Panc1 (cell line): ENCODE data around the gene TOM1L1. TPM values are rescaled to one million over a fixed set of nuclear protein-coding genes. Genes with fewer than 3 reads are reported as not detected.

ENCODE experiments used
- ATAC-seq: fragments of 200-7000 bp; cut with Tn5 transposase; 2 replicates; pipeline ENCODE4 v1.9.1; 2020; ENCODE audit warnings: mild to moderate bottlenecking, moderate library complexity
- BruUV-seq: library from RNA; stranded (reverse); fragments of 400-500 nt; replicated peaks from 2 replicates; lab custom pipeline; 2021; lab: Mats Ljungman, UMichigan
- CTCF ChIA-PET: fragments of 300-600 bp; sonication (Branson Sonifier 250); formaldehyde crosslinking; loops from one replicate; lab custom pipeline; 2022; ENCODE audit warnings: antibody characterized with exemption; lab: Charles Lee
- POLR2A ChIA-PET: fragments of 300-600 bp; sonication (Branson Sonifier 250); formaldehyde crosslinking; loops from one replicate; lab custom pipeline; 2022; ENCODE audit warnings: antibody characterized with exemption; lab: Charles Lee
- DNase-seq: peaks from one replicate; pipeline ENCODE4 v3.0.0-alpha.2; 2010; ENCODE audit warnings: low read depth, low spot score
- H3K27ac ChIP-seq: 2 replicates; pipeline ENCODE4 v1.5.1; 2011; ENCODE audit warnings: mild to moderate bottlenecking, low read length, inconsistent platforms
- H3K27me3 ChIP-seq: fragments of 200-500 bp; sonication (Bioruptor generic); 2 replicates; pipeline ENCODE4 v1.6.0; 2014; ENCODE audit warnings: low read length, inconsistent platforms; ENCODE audit not compliant: control insufficient read depth, insufficient read depth
- H3K36me3 ChIP-seq: fragments of 200-500 bp; sonication (Bioruptor generic); 2 replicates; pipeline ENCODE4 v1.5.1; 2014; ENCODE audit warnings: inconsistent platforms, mild to moderate bottlenecking, low read length, moderate library complexity; ENCODE audit not compliant: control insufficient read depth, insufficient read depth
- H3K4me1 ChIP-seq: 2 replicates; pipeline ENCODE4 v1.5.1; 2011; ENCODE audit warnings: inconsistent platforms, mild to moderate bottlenecking, low read length, moderate library complexity; ENCODE audit not compliant: control insufficient read depth, insufficient read depth
- H3K4me3 ChIP-seq, 2 experiments: 2 replicates each; pipeline ENCODE4 v1.5.1; 2011 to 2012; ENCODE audit warnings: low read depth in 2 of 2, low read length in 2 of 2, mild to moderate bottlenecking in 2 of 2, inconsistent platforms in 1 of 2, moderate library complexity in 1 of 2
- H3K9me3 ChIP-seq: fragments of 200-500 bp; sonication (Bioruptor generic); 2 replicates; pipeline ENCODE4 v1.5.1; 2014; ENCODE audit warnings: low read depth, mild to moderate bottlenecking, inconsistent platforms, low read length, moderate library complexity; ENCODE audit not compliant: control insufficient read depth, insufficient read depth
- CTCF ChIP-seq: fragments of 450-650 bp; IDR thresholded peaks from 2 replicates; pipeline ENCODE4 v1.5.1; 2017; ENCODE audit warnings: mild to moderate bottlenecking
- POLR2AphosphoS5 ChIP-seq: IDR thresholded peaks from 2 replicates; pipeline ENCODE4 v1.6.1; 2012; ENCODE audit warnings: mild to moderate bottlenecking, low read depth, low read length, moderate library complexity
- REST ChIP-seq, 2 experiments: IDR thresholded peaks; 2 replicates each; pipeline ENCODE4 v1.6.1; 2011 to 2012; ENCODE audit warnings: low read depth in 2 of 2, control low read depth in 1 of 2, low read length in 1 of 2, mild to moderate bottlenecking in 1 of 2, moderate library complexity in 1 of 2; ENCODE audit not compliant: insufficient read depth in 1 of 2
- SIN3A ChIP-seq: IDR thresholded peaks from 2 replicates; pipeline ENCODE4 v1.6.1; 2012; ENCODE audit warnings: low read depth, mild to moderate bottlenecking, low read length, moderate library complexity, borderline replicate concordance; ENCODE audit not compliant: insufficient read depth
- TCF7L2 ChIP-seq: IDR thresholded peaks from 2 replicates; pipeline ENCODE4 v1.6.1; 2011; ENCODE audit warnings: mild to moderate bottlenecking, low read depth, low read length, inconsistent platforms
- in situ Hi-C: cut with HindIII; loops from 2 replicates; pipeline ENCODE4 v1.10.0; 2016; ENCODE audit warnings: low sequenced_read_pairs, low pct_unique_long_range_greater_than_20kb
- intact Hi-C: fragments of 100-400 bp; cut with micrococcal nuclease; formaldehyde crosslinking; loops from one replicate; pipeline ENCODE4 v1.10.0; 2022; ENCODE audit not compliant: unreplicated experiment
- total RNA-seq: library from RNA; stranded (reverse); gene quantifications from one replicate; pipeline ENCODE4 v1.2.1, GENCODE V29; 2021; ENCODE audit not compliant: unreplicated experiment

TOM1L1 gene
- total RNA-seq, 1 experiment from 2014 or later = 53.9 TPM

DNA sequence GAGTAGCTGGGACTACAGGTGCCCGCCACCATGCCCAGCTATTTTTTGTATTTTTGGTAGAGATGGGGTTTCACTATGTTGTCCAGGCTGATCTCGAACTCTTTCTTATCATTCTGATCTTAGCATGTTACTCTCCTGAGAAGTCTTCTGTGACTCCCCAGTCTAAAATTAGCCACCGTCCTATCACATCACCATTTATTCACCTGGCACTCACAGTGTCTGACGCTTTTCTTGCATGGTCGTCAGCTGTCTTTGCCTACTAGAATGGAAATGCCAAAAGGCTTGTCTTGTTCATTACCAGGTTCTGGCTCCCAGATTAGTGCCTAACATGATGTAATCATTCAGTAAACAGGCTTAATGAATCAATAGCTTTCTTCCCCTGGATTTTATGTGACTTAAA is 23.8 kb downstream of the TOM1L1 start:
- POLR2A ChIA-PET = no interaction called here
- CTCF ChIA-PET = no interaction called here
- TF ChIP-seq REST (IDR thresholded peaks at IDR 0.05; ENCODE audit: insufficient read depth in 1 of 2, low read depth in 2 of 2, low read length in 1 of 2) (no peak), POLR2AphosphoS5 (no peak), SIN3A (no peak), CTCF (no peak)
- intact Hi-C loops (no loop called here), in situ Hi-C loops (no loop called here)
- Histone ChIP-seq H3K9me3 (no peaks in the 10 kb centered on the region), H3K27me3 (no peaks in the 10 kb centered on the region), H3K36me3 (peaks cover 3% of the 10 kb centered on the region; the same call in 1 of the 2 replicates), H3K27ac (no peak overlapping the region), H3K4me3 (no peak overlapping the region), H3K4me1 (no peaks in the 10 kb centered on the region)
- no peak for ATAC-seq
- BruUV-seq = no TSS peak
- DNase-seq = no peak

GRCh38 chr17:54927525-54927924 is 26.9 kb downstream of the TOM1L1 start:
- no peak for ATAC-seq
- CTCF ChIA-PET = no interaction called here
- DNase-seq = no peak
- no peak overlapping the region for H3K4me3 ChIP-seq
- H3K27ac ChIP-seq = no peak overlapping the region
- no peaks in the 10 kb centered on the region for H3K9me3 ChIP-seq
- intact Hi-C loops (no loop called here), in situ Hi-C loops (no loop called here)
- TF ChIP-seq REST (IDR thresholded peaks at IDR 0.05; ENCODE audit: insufficient read depth in 1 of 2, low read depth in 2 of 2, low read length in 1 of 2) (no peak), SIN3A (no peak), TCF7L2 (no peak), POLR2AphosphoS5 (no peak), CTCF (no peak)
- POLR2A ChIA-PET = no interaction called here
- no TSS peak for BruUV-seq
- H3K4me1 ChIP-seq = no peaks in the 10 kb centered on the region
- no peaks in the 10 kb centered on the region for H3K27me3 ChIP-seq
- peaks cover 7% of the 10 kb centered on the region; the same call in 1 of the 2 replicates for H3K36me3 ChIP-seq
